ENCODE data around the gene TBC1D10B. TPM values are rescaled to one million over a fixed set of nuclear protein-coding genes. Genes with fewer than 3 reads are reported as not detected.
A peak's percentile ranks its signal among the peaks of the same experiment; 100 is the strongest.

TBC1D10B gene
- total RNA-seq, 2 experiments from 2014 or later, result 12.7 to 14.7 TPM

DNA sequence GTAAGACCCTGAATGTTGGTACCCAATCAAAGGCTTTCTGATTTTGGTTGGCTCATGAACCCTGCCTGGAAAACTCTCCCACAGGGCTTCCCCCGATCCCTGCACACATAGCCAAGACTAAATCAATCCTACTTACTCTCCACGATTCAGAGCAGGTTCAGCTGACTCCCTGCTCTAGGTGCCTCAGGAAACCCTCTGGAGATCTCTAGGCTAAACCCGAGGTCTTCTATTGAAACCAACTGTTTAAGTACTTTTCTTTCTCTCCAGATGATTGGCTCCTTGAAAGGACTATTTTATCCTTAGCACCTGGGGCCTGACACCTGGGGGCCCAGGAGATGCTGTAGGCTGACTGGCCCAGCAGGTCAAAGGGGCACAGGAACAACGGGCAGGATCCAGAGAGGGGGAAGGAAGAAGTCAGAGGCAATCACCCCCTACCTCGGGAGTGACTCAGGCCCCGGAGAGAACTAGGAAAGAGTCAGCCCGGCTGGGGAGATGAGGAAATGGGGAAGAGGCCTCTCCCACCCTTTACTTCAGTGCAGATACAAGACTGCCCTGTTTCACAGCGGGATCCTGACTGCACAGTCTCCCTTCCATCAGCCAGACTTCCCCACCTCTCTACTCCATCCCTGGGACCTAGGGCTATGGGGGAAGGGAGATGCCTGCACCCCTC, 2.0 kb downstream of the TBC1D10B start:
- Histone ChIP-seq H3K27ac (ENCODE audit: low read depth in 1 of 2, low read length in 2 of 2) (peak overlapping the region; percentile 13 to 37), H3K4me1 (ENCODE audit: insufficient read depth, low read length) (peaks cover 50% of the 10 kb centered on the region), H3K9me3 (ENCODE audit: control insufficient read depth in 1 of 2, insufficient read depth in 1 of 2, low read length in 2 of 2) (no peaks in the 10 kb centered on the region), H3K36me3 (ENCODE audit: insufficient read depth, low read length) (peaks cover 22% of the 10 kb centered on the region), H3K27me3 (ENCODE audit: control insufficient read depth in 1 of 2, insufficient read depth in 2 of 2, low read length in 2 of 2) (no peaks in the 10 kb centered on the region), H3K4me3 (ENCODE audit: low read length) (peak overlapping the region; percentile 77)
- H3K36me3 Mint-ChIP-seq (ENCODE audit: low read depth), result peaks cover 37% of the 10 kb centered on the region
- DNase-seq (peak in 2 of 14 experiments; percentile 50 to 58), ATAC-seq (ENCODE audit: poor library complexity) (no peak)
- TF ChIP-seq, protein P1, sequence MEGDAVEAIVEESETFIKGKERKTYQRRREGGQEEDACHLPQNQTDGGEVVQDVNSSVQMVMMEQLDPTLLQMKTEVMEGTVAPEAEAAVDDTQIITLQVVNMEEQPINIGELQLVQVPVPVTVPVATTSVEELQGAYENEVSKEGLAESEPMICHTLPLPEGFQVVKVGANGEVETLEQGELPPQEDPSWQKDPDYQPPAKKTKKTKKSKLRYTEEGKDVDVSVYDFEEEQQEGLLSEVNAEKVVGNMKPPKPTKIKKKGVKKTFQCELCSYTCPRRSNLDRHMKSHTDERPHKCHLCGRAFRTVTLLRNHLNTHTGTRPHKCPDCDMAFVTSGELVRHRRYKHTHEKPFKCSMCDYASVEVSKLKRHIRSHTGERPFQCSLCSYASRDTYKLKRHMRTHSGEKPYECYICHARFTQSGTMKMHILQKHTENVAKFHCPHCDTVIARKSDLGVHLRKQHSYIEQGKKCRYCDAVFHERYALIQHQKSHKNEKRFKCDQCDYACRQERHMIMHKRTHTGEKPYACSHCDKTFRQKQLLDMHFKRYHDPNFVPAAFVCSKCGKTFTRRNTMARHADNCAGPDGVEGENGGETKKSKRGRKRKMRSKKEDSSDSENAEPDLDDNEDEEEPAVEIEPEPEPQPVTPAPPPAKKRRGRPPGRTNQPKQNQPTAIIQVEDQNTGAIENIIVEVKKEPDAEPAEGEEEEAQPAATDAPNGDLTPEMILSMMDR (IDR thresholded peaks at IDR 0.05), result no peak
- no peaks in the 10 kb centered on the region for H3K9me3 Mint-ChIP-seq
- H3K4me3 Mint-ChIP-seq, result peak overlapping the region; percentile 93
- H3K4me1 Mint-ChIP-seq (ENCODE audit: low read depth), result peaks cover 56% of the 10 kb centered on the region
- intact Hi-C loops (cut with DNase I, micrococcal nuclease), result no loop called here
- peak overlapping the region; percentile 82 for H3K27ac Mint-ChIP-seq
- POLR2A ChIA-PET, result interaction anchor here (0.8 to 6.0 kb wide), 6 partner anchors 9 to 189 kb away, joined by 4 to 153 read pairs (median 10); partner anchors contain the start of genes SEPTIN1 and ZNF771
- H3K27me3 Mint-ChIP-seq, result no peaks in the 10 kb centered on the region
- CTCF ChIA-PET, result interaction anchor here (0.6 to 2.6 kb wide), 4 partner anchors 15 to 615 kb away, joined by 3 to 14 read pairs (median 3); no protein-coding TSS in a partner anchor

GRCh38 chr16:30367349-30368009, 2.8 kb downstream of the TBC1D10B start:
- H3K27me3 Mint-ChIP-seq, result no peaks in the 10 kb centered on the region
- intact Hi-C loops (cut with DNase I, micrococcal nuclease), result no loop called here
- Histone ChIP-seq H3K9me3 (ENCODE audit: control insufficient read depth in 1 of 2, insufficient read depth in 1 of 2, low read length in 2 of 2) (no peaks in the 10 kb centered on the region), H3K27me3 (ENCODE audit: control insufficient read depth in 1 of 2, insufficient read depth in 2 of 2, low read length in 2 of 2) (no peaks in the 10 kb centered on the region), H3K27ac (ENCODE audit: low read depth in 1 of 2, low read length in 2 of 2) (peak overlapping the region in 1 of 2 donors; percentile 37), H3K4me3 (ENCODE audit: low read length) (peak overlapping the region; percentile 77), H3K36me3 (ENCODE audit: insufficient read depth, low read length) (peaks cover 28% of the 10 kb centered on the region), H3K4me1 (ENCODE audit: insufficient read depth, low read length) (peaks cover 50% of the 10 kb centered on the region)
- peak overlapping the region; percentile 82 for H3K27ac Mint-ChIP-seq
- peaks cover 45% of the 10 kb centered on the region for H3K36me3 Mint-ChIP-seq (ENCODE audit: low read depth)
- ChIA-PET CTCF (interaction anchor here (0.6 to 2.6 kb wide), 4 partner anchors 11 to 614 kb away, joined by 3 to 14 read pairs (median 3); no protein-coding TSS in a partner anchor), POLR2A (interaction anchor here (6.0 kb wide), 1 partner anchor 13 kb away, joined by 153 read pairs; the partner anchor contains the start of gene SEPTIN1)
- ATAC-seq (ENCODE audit: poor library complexity) (no peak), DNase-seq (no peak)
- TF ChIP-seq, protein P1 (IDR thresholded peaks at IDR 0.05), result no peak
- peak overlapping the region; percentile 93 for H3K4me3 Mint-ChIP-seq
- no peaks in the 10 kb centered on the region for H3K9me3 Mint-ChIP-seq
- H3K4me1 Mint-ChIP-seq (ENCODE audit: low read depth), result peaks cover 57% of the 10 kb centered on the region

DNA sequence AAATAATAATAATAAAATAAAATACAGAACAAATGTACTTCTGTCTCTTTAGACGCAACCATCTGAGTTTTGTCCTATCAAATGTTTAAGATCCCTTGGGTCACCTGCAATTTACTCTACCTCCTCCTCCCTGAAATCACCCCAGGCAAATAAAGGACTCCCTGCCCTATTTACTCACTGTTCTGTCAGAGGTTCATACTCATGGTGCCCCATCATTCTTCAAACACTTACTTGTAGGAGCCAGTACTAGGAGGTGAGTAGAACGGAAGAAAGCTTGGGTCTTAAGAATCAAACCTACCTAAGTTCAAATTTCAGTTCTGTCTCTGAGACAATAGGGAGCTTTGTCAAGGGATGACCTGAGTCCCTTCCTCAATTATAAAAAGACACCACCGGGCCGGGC, 3.8 kb downstream of the TBC1D10B start:
- intact Hi-C loops (cut with DNase I, micrococcal nuclease), result no loop called here
- ATAC-seq (ENCODE audit: poor library complexity) (no peak), DNase-seq (no peak)
- POLR2A ChIA-PET, result interaction anchor here (0.8 to 1.5 kb wide), 2 partner anchors 16 to 51 kb away, joined by 3 read pairs; partner anchors contain the start of gene SEPTIN1
- CTCF ChIA-PET, result interaction anchor here (0.9 to 1.0 kb wide), 2 partner anchors 10 to 79 kb away, joined by 3 read pairs; no protein-coding TSS in a partner anchor
- TF ChIP-seq, protein P1 (IDR thresholded peaks at IDR 0.05), result no peak
- H3K4me1 ChIP-seq (ENCODE audit: insufficient read depth, low read length), result peaks cover 43% of the 10 kb centered on the region
- H3K9me3 Mint-ChIP-seq, result no peaks in the 10 kb centered on the region
- H3K27ac Mint-ChIP-seq, result peak overlapping the region; percentile 82
- H3K27me3 Mint-ChIP-seq, result no peaks in the 10 kb centered on the region
- H3K4me1 Mint-ChIP-seq (ENCODE audit: low read depth), result peaks cover 54% of the 10 kb centered on the region
- peaks cover 33% of the 10 kb centered on the region for H3K36me3 ChIP-seq (ENCODE audit: insufficient read depth, low read length)
- peak overlapping the region; percentile 93 for H3K4me3 Mint-ChIP-seq
- peaks cover 48% of the 10 kb centered on the region for H3K36me3 Mint-ChIP-seq (ENCODE audit: low read depth)
- no peaks in the 10 kb centered on the region for H3K9me3 ChIP-seq (ENCODE audit: control insufficient read depth in 1 of 2, insufficient read depth in 1 of 2, low read length in 2 of 2)
- H3K27ac ChIP-seq (ENCODE audit: low read depth in 1 of 2, low read length in 2 of 2), result no peak overlapping the region
- no peaks in the 10 kb centered on the region for H3K27me3 ChIP-seq (ENCODE audit: control insufficient read depth in 1 of 2, insufficient read depth in 2 of 2, low read length in 2 of 2)
- H3K4me3 ChIP-seq (ENCODE audit: low read length), result no peak overlapping the region

Measured in CD4-positive, alpha-beta T cell (primary cell).